H1 (cell line): Measurements from ENCODE around the gene APAF1. TPM values are rescaled to one million over a fixed set of nuclear protein-coding genes. Genes with fewer than 3 reads are reported as not detected.

Experiments used
- CTCF ChIA-PET: fragments of 300-600 bp; sonication (Branson Sonifier 250); formaldehyde crosslinking; loops from one replicate; lab custom pipeline; 2021; ENCODE audit not compliant: partially characterized antibody; lab: Charles Lee
- POLR2A ChIA-PET: fragments of 300-600 bp; sonication (Branson Sonifier 250); formaldehyde crosslinking; loops from one replicate; lab custom pipeline; 2021; ENCODE audit warnings: inconsistent platforms; ENCODE audit not compliant: partially characterized antibody; lab: Charles Lee
- DNase-seq, 2 experiments: peaks; one replicate each; pipeline versions ENCODE4 v3.0.0 to v3.0.0-alpha.2; 2010 to 2022; ENCODE audit warnings: low spot score in 2 of 2, low read depth in 1 of 2, mixed read lengths in 1 of 2
- FAIRE-seq: peaks from 2 replicates; lab custom pipeline; 2011; peaks lifted over from hg19 to GRCh38; lab: Jason Lieb, UNC
- H2AFZ ChIP-seq: 2 replicates; pipeline ENCODE4 v1.8.1; 2012; ENCODE audit warnings: low read length, inconsistent platforms
- H2AK5ac ChIP-seq: 2 replicates; pipeline ENCODE4 v1.6.1; 2013; ENCODE audit warnings: low read depth, low read length
- H2BK120ac ChIP-seq: replicated peaks from 2 replicates; pipeline ENCODE3; 2013; ENCODE audit warnings: low read depth, low read length, inconsistent platforms
- H2BK12ac ChIP-seq: 2 replicates; pipeline ENCODE4 v1.6.1; 2013; ENCODE audit warnings: low read depth, low read length
- H2BK15ac ChIP-seq: 2 replicates; pipeline ENCODE4 v1.6.1; 2013; ENCODE audit warnings: low read length
- H2BK20ac ChIP-seq: 2 replicates; pipeline ENCODE4 v1.6.1; 2013; ENCODE audit warnings: low read length
- H2BK5ac ChIP-seq: 2 replicates; pipeline ENCODE4 v1.6.1; 2013; ENCODE audit warnings: low read depth, low read length
- H3K14ac ChIP-seq: 2 replicates; pipeline ENCODE4 v1.6.1; 2013; ENCODE audit warnings: inconsistent platforms; ENCODE audit not compliant: insufficient read length
- H3K18ac ChIP-seq: 2 replicates; pipeline ENCODE4 v1.6.1; 2013; ENCODE audit warnings: low read length; ENCODE audit errors: extremely low read depth
- H3K23ac ChIP-seq: 2 replicates; pipeline ENCODE4 v1.6.1; 2013; ENCODE audit warnings: inconsistent platforms; ENCODE audit not compliant: insufficient read length
- H3K23me2 ChIP-seq: 2 replicates; pipeline ENCODE4 v1.6.1; 2013; ENCODE audit warnings: low read depth, low read length
- H3K27ac ChIP-seq: 2 replicates; pipeline ENCODE4 v1.6.1; 2011; ENCODE audit warnings: low read depth, low read length, inconsistent platforms
- H3K27me3 ChIP-seq, 4 experiments: replicated peaks in 1 of 4; 1 replicate in 1 of 4; 2 replicates in 3 of 4; pipeline versions ENCODE4 v1.6.1 to v1.8.1; 2011 to 2013; ENCODE audit warnings: low read length in 3 of 4, mild to moderate bottlenecking in 3 of 4, inconsistent platforms in 2 of 4, mixed read lengths in 2 of 4, moderate library complexity in 1 of 4; ENCODE audit not compliant: control insufficient read depth in 3 of 4, insufficient read depth in 3 of 4; ENCODE audit errors: extremely low read depth in 1 of 4
- H3K36me3 ChIP-seq, 4 experiments: 2 replicates each; pipeline versions ENCODE4 v1.6.1 to v1.8.1; 2011 to 2013; ENCODE audit warnings: mild to moderate bottlenecking in 4 of 4, low read length in 3 of 4, moderate library complexity in 2 of 4, control low read depth in 1 of 4, inconsistent platforms in 1 of 4; ENCODE audit not compliant: insufficient read depth in 4 of 4, control insufficient read depth in 2 of 4
- H3K4ac ChIP-seq: replicated peaks from 2 replicates; pipeline ENCODE3; 2013; ENCODE audit warnings: low read length, low read depth, mixed read lengths, inconsistent platforms; ENCODE audit not compliant: insufficient read length
- H3K4me1 ChIP-seq, 4 experiments: replicated peaks in 1 of 4; 1 replicate in 1 of 4; 2 replicates in 3 of 4; pipeline versions ENCODE4 v1.6.1 to v1.8.1; 2011 to 2013; ENCODE audit warnings: low read length in 3 of 4, inconsistent platforms in 2 of 4, mixed read lengths in 1 of 4; ENCODE audit not compliant: insufficient read depth in 4 of 4, control insufficient read depth in 3 of 4
- H3K4me2 ChIP-seq, 2 experiments: 2 replicates each; pipeline versions ENCODE4 v1.6.1 to v1.8.1; 2011 to 2013; ENCODE audit warnings: low read depth in 2 of 2, low read length in 2 of 2, control low read depth in 1 of 2, inconsistent platforms in 1 of 2, mild to moderate bottlenecking in 1 of 2; ENCODE audit not compliant: insufficient read depth in 1 of 2
- H3K4me3 ChIP-seq, 4 experiments: fragments of 200-600, 300-600 bp in 1 of 4; sonication (generic), shearing (Covaris generic), sonication (Bioruptor Twin) in 1 of 4; 2 replicates each; pipeline versions ENCODE4 v1.5.1 to v1.8.1; 2011 to 2016; ENCODE audit warnings: low read length in 4 of 4, low read depth in 3 of 4, control low read depth in 2 of 4, inconsistent platforms in 2 of 4, mild to moderate bottlenecking in 2 of 4, mixed read lengths in 1 of 4, moderate library complexity in 1 of 4; ENCODE audit not compliant: insufficient read depth in 2 of 4; ENCODE audit errors: extremely low read depth in 1 of 4
- H3K56ac ChIP-seq: replicated peaks from 2 replicates; pipeline ENCODE3; 2013; ENCODE audit warnings: low read depth, mild to moderate bottlenecking, mixed read lengths, low read length, inconsistent platforms; ENCODE audit not compliant: insufficient read length
- H3K79me1 ChIP-seq: 2 replicates; pipeline ENCODE4 v1.6.1; 2013; ENCODE audit warnings: low read depth, low read length, control low read depth
- H3K79me2 ChIP-seq, 2 experiments: 2 replicates each; pipeline versions ENCODE4 v1.6.1 to v1.8.1; 2012 to 2013; ENCODE audit warnings: low read length in 2 of 2, mild to moderate bottlenecking in 2 of 2, inconsistent platforms in 1 of 2; ENCODE audit not compliant: insufficient read depth in 2 of 2, control insufficient read depth in 1 of 2
- H3K9ac ChIP-seq, 4 experiments: replicated peaks in 1 of 4; 1 replicate in 1 of 4; 2 replicates in 3 of 4; pipeline versions ENCODE4 v1.6.1 to v1.8.1; 2011 to 2013; ENCODE audit warnings: low read depth in 3 of 4, low read length in 3 of 4, control low read depth in 2 of 4, mild to moderate bottlenecking in 2 of 4, moderate library complexity in 2 of 4, inconsistent platforms in 1 of 4; ENCODE audit errors: extremely low read depth in 1 of 4
- H3K9me3 ChIP-seq, 2 experiments: 2 replicates each; pipeline versions ENCODE4 v1.6.1 to v1.8.1; 2012 to 2013; ENCODE audit warnings: mild to moderate bottlenecking in 2 of 2, moderate library complexity in 2 of 2, control low read depth in 1 of 2, inconsistent platforms in 1 of 2, low read depth in 1 of 2, low read length in 1 of 2, mixed read lengths in 1 of 2; ENCODE audit not compliant: insufficient read depth in 2 of 2
- H4K20me1 ChIP-seq, 2 experiments: replicated peaks in 1 of 2; 2 replicates each; pipeline versions ENCODE3 to v1.8.1; 2011 to 2013; ENCODE audit warnings: inconsistent platforms in 2 of 2, low read length in 2 of 2, mild to moderate bottlenecking in 1 of 2; ENCODE audit not compliant: insufficient read depth in 2 of 2, control insufficient read depth in 1 of 2
- H4K5ac ChIP-seq: 2 replicates; pipeline ENCODE4 v1.6.1; 2013; ENCODE audit warnings: low read length, low read depth, mixed read lengths, inconsistent platforms; ENCODE audit not compliant: insufficient read length
- H4K8ac ChIP-seq: 2 replicates; pipeline ENCODE4 v1.8.0; 2013; ENCODE audit warnings: mild to moderate bottlenecking, moderate library complexity, low read length, inconsistent platforms; ENCODE audit not compliant: insufficient read depth; ENCODE audit errors: extremely low read depth
- H4K91ac ChIP-seq: replicated peaks from 2 replicates; pipeline ENCODE3; 2013; ENCODE audit warnings: low read length, mixed read lengths, inconsistent platforms; ENCODE audit not compliant: insufficient read length
- CBX8 ChIP-seq: fragments of 300-800, 300-1000 bp; sonication (generic); IDR thresholded peaks from 2 replicates; pipeline ENCODE4 v1.7.1; 2016; ENCODE audit warnings: low read depth, low read length, borderline replicate concordance
- CHD1 ChIP-seq: IDR thresholded peaks from 2 replicates; pipeline ENCODE4 v1.6.1; 2012; ENCODE audit warnings: low read depth, low read length, improper control_type of control experiment
- KDM5A ChIP-seq: fragments of 200-600 bp; IDR thresholded peaks from 2 replicates; pipeline ENCODE4 v1.7.1; 2012; ENCODE audit warnings: mild to moderate bottlenecking, low read length, inconsistent platforms, mixed read lengths
- MAFK ChIP-seq: IDR thresholded peaks from 2 replicates; pipeline ENCODE4 v1.6.1; 2012; ENCODE audit warnings: low read depth, mild to moderate bottlenecking, improper control_type of control experiment, low read length
- NANOG ChIP-seq: IDR thresholded peaks from 2 replicates; pipeline ENCODE4 v1.6.1; 2011; ENCODE audit warnings: low read length, low read depth, mild to moderate bottlenecking, inconsistent platforms; ENCODE audit not compliant: insufficient read depth, poor library complexity, severe bottlenecking
- RFX5 ChIP-seq: IDR thresholded peaks from 2 replicates; pipeline ENCODE4 v1.6.1; 2011; ENCODE audit warnings: low read depth, low read length, improper control_type of control experiment, borderline replicate concordance
- RNF2 ChIP-seq: fragments of 200-900, 300-1000 bp; sonication (generic); IDR thresholded peaks from 2 replicates; pipeline ENCODE4 v1.7.1; 2016; ENCODE audit warnings: borderline replicate concordance, low read depth, mild to moderate bottlenecking, antibody characterized with exemption, low read length; ENCODE audit not compliant: poor library complexity, severe bottlenecking; ENCODE audit errors: missing control alignments
- RXRA ChIP-seq: IDR thresholded peaks from 2 replicates; pipeline ENCODE4 v1.6.1; 2011; ENCODE audit warnings: low read depth, mild to moderate bottlenecking, low read length, moderate library complexity; ENCODE audit not compliant: insufficient read depth
- SIX5 ChIP-seq: IDR thresholded peaks from 2 replicates; pipeline ENCODE4 v1.6.1; 2011; ENCODE audit warnings: mild to moderate bottlenecking, low read depth, low read length
- SP1 ChIP-seq: IDR thresholded peaks from 2 replicates; pipeline ENCODE4 v1.6.1; 2011; ENCODE audit warnings: low read depth, low read length
- SUZ12 ChIP-seq: fragments of 200-600 bp; sonication (generic); IDR thresholded peaks from 2 replicates; pipeline ENCODE4 v1.6.1; 2012; ENCODE audit warnings: mild to moderate bottlenecking, inconsistent platforms, low read length, moderate library complexity, mixed read lengths
- TBP ChIP-seq: IDR thresholded peaks from 2 replicates; pipeline ENCODE4 v1.6.1; 2011; ENCODE audit warnings: low read depth, low read length, improper control_type of control experiment
- WGBS, 2 experiments: shearing (Covaris generic) in 1 of 2; methylation state at CpG; one replicate each; pipeline versions ENCODE4 v1.1.6 to v1.1.7; 2013 to 2015; ENCODE audit warnings: low lambda C conversion rate in 2 of 2, mixed read lengths in 2 of 2, inconsistent platforms in 1 of 2, low coverage in 1 of 2, missing lambda C conversion rate in 1 of 2; ENCODE audit not compliant: insufficient replicate concordance in 2 of 2, insufficient coverage in 1 of 2, insufficient read length in 1 of 2; ENCODE audit errors: extremely low coverage in 1 of 2, missing lambda C conversion rate in 1 of 2; 5-methylcytosine and 5-hydroxymethylcytosine counted together
- polyA plus RNA-seq, 7 experiments: library from polyadenylated mRNA; depleted of rRNA in 3 of 7; stranded (reverse) in 5 of 7; unstranded in 2 of 7; fragments of >200 nt in 5 of 7; fragments of 200-250 nt in 2 of 7; gene quantifications; 1 replicate in 5 of 7; 2 replicates in 1 of 7; 4 replicates in 1 of 7; pipeline versions ENCODE4 v1.2.1 to v1.2.3, GENCODE V29; 2011 to 2013; ENCODE audit warnings: missing spikeins in 2 of 7, mixed read lengths in 2 of 7
- total RNA-seq: library from RNA; stranded (reverse); fragmentation: NEBNext Ultra II Directional; extraction: Animal tissue kit (Norgen Biotek cat#: 25700); gene quantifications from 2 replicates; pipeline ENCODE4 v1.2.1, GENCODE V29; 2021

The APAF1 gene
- total and polyA plus RNA-seq, 2 of the 8 experiments (the other 6 are each of a cell fraction or from before 2014, with no cell fraction given), result 4.7 to 22.6 TPM

GRCh38 chr12:98738539-98738938 is 93.4 kb downstream of the APAF1 start:
- WGBS, 2 experiments, result 84% methylated on average over 2 of the region's 2 CpGs; no CpG with 5 or more reads in 1 of the 2 experiments
- H3K23me2 ChIP-seq, result no peaks in the 10 kb centered on the region
- no peak overlapping the region for H2AK5ac ChIP-seq
- FAIRE-seq (no peak), DNase-seq (no peak)
- no peak overlapping the region for H3K4me3 ChIP-seq
- no peak overlapping the region for H2AFZ ChIP-seq
- no peaks in the 10 kb centered on the region for H3K79me2 ChIP-seq
- no peak overlapping the region for H2BK20ac ChIP-seq
- peaks cover 0 to 12% (median 3%) of the 10 kb centered on the region in 4 experiments; a peak in 5 of 7 replicates for H3K4me1 ChIP-seq
- no peak overlapping the region for H4K91ac ChIP-seq
- H3K9me3 ChIP-seq, result no peaks in the 10 kb centered on the region
- no peak overlapping the region for H3K56ac ChIP-seq
- ChIA-PET POLR2A (no interaction called here), CTCF (interaction anchor here (0.6 to 6.3 kb wide), 11 partner anchors 9 to 269 kb away, joined by 3 to 57 read pairs (median 4); no protein-coding TSS in a partner anchor)
- H3K9ac ChIP-seq, result no peak overlapping the region
- H4K8ac ChIP-seq, result no peak overlapping the region
- H3K4me2 ChIP-seq, result no peak overlapping the region
- no peak overlapping the region for H3K18ac ChIP-seq
- H3K27ac ChIP-seq, result no peak overlapping the region
- no peaks in the 10 kb centered on the region; a peak in 1 of 7 replicates for H3K27me3 ChIP-seq
- no peaks in the 10 kb centered on the region; the same call in 1 of the 2 replicates for H3K79me1 ChIP-seq
- no peak overlapping the region for H3K4ac ChIP-seq
- no peak overlapping the region for H2BK15ac ChIP-seq
- no peak overlapping the region for H4K5ac ChIP-seq
- H2BK5ac ChIP-seq, result no peak overlapping the region
- H3K36me3 ChIP-seq, result no peaks in the 10 kb centered on the region
- no peak overlapping the region for H3K14ac ChIP-seq
- H2BK120ac ChIP-seq, result no peak overlapping the region
- no peak overlapping the region for H3K23ac ChIP-seq
- no peak overlapping the region for H2BK12ac ChIP-seq
- H4K20me1 ChIP-seq, result no peaks in the 10 kb centered on the region
- TF ChIP-seq CHD1 (no peak), KDM5A (no peak), SUZ12 (no peak), CBX8 (no peak), SP1 (no peak), MAFK (no peak), TBP (no peak), RXRA (no peak), RFX5 (no peak), SIX5 (no peak), NANOG (no peak), RNF2 (no peak)
